SK-N-SH treated with all-trans-retinoic acid at 6 μM for 48 hours (cell line): ENCODE data around the gene ATP6V1C2.

Source experiments
- ATAC-seq: fragments of 200-7000 bp; cut with Tn5 transposase; 3 replicates; pipeline ENCODE4 v1.9.1; 2020; ENCODE audit warnings: mild to moderate bottlenecking, moderate library complexity
- ARNTL ChIP-seq: fragments of 450-650 bp; formaldehyde crosslinking; IDR thresholded peaks from 2 replicates; pipeline ENCODE4 v1.5.0; 2020; ENCODE audit warnings: low read depth, mild to moderate bottlenecking, moderate library complexity, borderline replicate concordance
- BACH2 ChIP-seq: fragments of 250-450 bp; sonication (Bioruptor Pico); IDR thresholded peaks from 2 replicates; pipeline ENCODE4 v1.9.0; 2021; ENCODE audit warnings: mild to moderate bottlenecking, borderline replicate concordance
- CSDC2 ChIP-seq: fragments of 250-450 bp; sonication (Bioruptor Pico); IDR thresholded peaks from 2 replicates; pipeline ENCODE4 v1.5.0; 2020; ENCODE audit warnings: mild to moderate bottlenecking, moderate library complexity
- ESRRG ChIP-seq: fragments of 250-450 bp; sonication (Bioruptor Pico); IDR thresholded peaks from 2 replicates; pipeline ENCODE4 v1.6.1; 2021; ENCODE audit warnings: mild to moderate bottlenecking
- GLIS3 ChIP-seq: fragments of 250-450 bp; sonication (Bioruptor Pico); IDR thresholded peaks from 2 replicates; pipeline ENCODE4 v1.5.0; 2020; ENCODE audit warnings: mild to moderate bottlenecking, moderate library complexity
- ISL1 ChIP-seq: fragments of 250-450 bp; sonication (Bioruptor Pico); IDR thresholded peaks from 2 replicates; pipeline ENCODE4 v2.1.2; 2022; ENCODE audit warnings: mild to moderate bottlenecking, moderate library complexity
- OSR1 ChIP-seq: fragments of 250-450 bp; sonication (Bioruptor Pico); IDR thresholded peaks from 2 replicates; pipeline ENCODE4 v1.8.0; 2022; ENCODE audit warnings: moderate library complexity, mild to moderate bottlenecking, inconsistent platforms
- PPARA ChIP-seq: fragments of 250-450 bp; sonication (Bioruptor Pico); IDR thresholded peaks from 2 replicates; pipeline ENCODE4 v1.5.0; 2020; ENCODE audit warnings: mild to moderate bottlenecking, borderline replicate concordance
- SNAI2 ChIP-seq: fragments of 250-450 bp; sonication (Bioruptor Pico); IDR thresholded peaks from 2 replicates; pipeline ENCODE4 v1.5.0; 2020; ENCODE audit warnings: mild to moderate bottlenecking, moderate library complexity
- TCF4 ChIP-seq: fragments of 250-450 bp; sonication (Bioruptor Pico); IDR thresholded peaks from 2 replicates; pipeline ENCODE4 v1.8.0; 2021; ENCODE audit warnings: mild to moderate bottlenecking, moderate library complexity, borderline replicate concordance
- ZC3H10 ChIP-seq: fragments of 250-450 bp; sonication (Bioruptor Pico); IDR thresholded peaks from 2 replicates; pipeline ENCODE4 v1.5.1; 2021; ENCODE audit warnings: mild to moderate bottlenecking, moderate library complexity
- ZFP3 ChIP-seq: fragments of 250-450 bp; sonication (Bioruptor Pico); IDR thresholded peaks from 2 replicates; pipeline ENCODE4 v1.5.0; 2020; ENCODE audit warnings: mild to moderate bottlenecking, moderate library complexity
- ZNF8 ChIP-seq: fragments of 450-650 bp; formaldehyde crosslinking; IDR thresholded peaks from 2 replicates; pipeline ENCODE4 v1.5.0; 2020; ENCODE audit warnings: mild to moderate bottlenecking, moderate library complexity
- TF ChIP-seq, protein P1 (sequence below): fragments of 250-450 bp; sonication (Bioruptor Pico); IDR thresholded peaks from 2 replicates; pipeline ENCODE4 v1.5.1; 2021; ENCODE audit warnings: mild to moderate bottlenecking, moderate library complexity
- TF ChIP-seq, protein P2 (sequence below): fragments of 250-450 bp; sonication (Bioruptor Pico); IDR thresholded peaks from 2 replicates; pipeline ENCODE4 v1.5.0; 2020; ENCODE audit warnings: mild to moderate bottlenecking, moderate library complexity
- TF ChIP-seq, protein P3 (sequence below): fragments of 250-450 bp; sonication (Bioruptor Pico); IDR thresholded peaks from 2 replicates; pipeline ENCODE4 v1.8.0; 2021; ENCODE audit warnings: low read depth, mild to moderate bottlenecking, moderate library complexity, borderline replicate concordance

Gene ATP6V1C2

DNA sequence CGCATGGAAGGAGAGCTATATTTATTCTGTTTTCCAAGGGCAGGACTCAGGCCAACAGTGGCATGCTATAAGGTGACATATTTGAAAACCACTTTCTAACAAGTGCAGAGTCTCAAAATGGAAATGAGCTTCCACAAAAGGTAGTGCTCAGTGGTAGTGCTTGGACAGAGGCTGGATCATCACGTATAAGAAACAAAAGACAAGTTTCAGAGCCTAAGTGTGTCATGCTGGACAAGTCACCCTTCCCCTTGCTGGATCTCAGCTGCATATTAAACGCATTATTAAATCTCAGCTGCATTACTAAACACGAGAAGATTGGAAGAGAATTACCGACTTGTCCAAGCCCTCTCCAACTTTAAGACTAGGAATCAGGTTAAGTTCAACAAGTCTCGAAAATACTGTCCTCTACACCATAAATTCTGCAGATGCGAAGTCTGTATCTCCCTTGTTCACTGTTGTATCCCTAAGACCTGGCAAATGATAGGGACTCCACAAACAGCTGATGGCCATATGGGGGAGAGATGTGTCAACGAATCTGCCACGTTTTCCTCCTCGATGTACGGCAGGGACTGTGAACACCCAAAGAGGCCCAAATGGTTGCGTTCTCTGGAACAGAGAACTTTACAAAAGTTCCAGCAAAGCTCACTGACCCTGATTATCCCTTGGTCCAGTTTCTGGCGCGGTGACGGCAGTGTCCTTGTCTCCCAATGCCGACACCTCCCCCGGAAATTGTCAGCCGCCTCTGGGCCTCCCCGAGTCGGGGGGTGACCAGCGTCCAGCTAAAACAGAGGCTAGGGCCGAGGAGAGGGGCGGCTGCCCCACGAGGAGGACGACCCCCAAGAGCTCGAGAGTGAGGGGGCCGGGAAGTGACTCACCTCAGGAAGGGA lies 32.3 kb upstream of the ATP6V1C2 start:
- peak; percentile 37 for ATAC-seq
- TF ChIP-seq, protein P1, sequence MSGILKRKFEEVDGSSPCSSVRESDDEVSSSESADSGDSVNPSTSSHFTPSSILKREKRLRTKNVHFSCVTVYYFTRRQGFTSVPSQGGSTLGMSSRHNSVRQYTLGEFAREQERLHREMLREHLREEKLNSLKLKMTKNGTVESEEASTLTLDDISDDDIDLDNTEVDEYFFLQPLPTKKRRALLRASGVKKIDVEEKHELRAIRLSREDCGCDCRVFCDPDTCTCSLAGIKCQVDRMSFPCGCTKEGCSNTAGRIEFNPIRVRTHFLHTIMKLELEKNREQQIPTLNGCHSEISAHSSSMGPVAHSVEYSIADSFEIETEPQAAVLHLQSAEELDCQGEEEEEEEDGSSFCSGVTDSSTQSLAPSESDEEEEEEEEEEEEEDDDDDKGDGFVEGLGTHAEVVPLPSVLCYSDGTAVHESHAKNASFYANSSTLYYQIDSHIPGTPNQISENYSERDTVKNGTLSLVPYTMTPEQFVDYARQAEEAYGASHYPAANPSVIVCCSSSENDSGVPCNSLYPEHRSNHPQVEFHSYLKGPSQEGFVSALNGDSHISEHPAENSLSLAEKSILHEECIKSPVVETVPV (CRISPR knock-in tag): no peak
- TF ChIP-seq GLIS3 (CRISPR knock-in tag): no peak
- TF ChIP-seq ZFP3 (CRISPR knock-in tag): no peak
- TF ChIP-seq ESRRG (CRISPR knock-in tag): no peak
- no peak for TF ChIP-seq BACH2 (CRISPR knock-in tag)
- TF ChIP-seq, all 23 proteins: peak for 0

DNA sequence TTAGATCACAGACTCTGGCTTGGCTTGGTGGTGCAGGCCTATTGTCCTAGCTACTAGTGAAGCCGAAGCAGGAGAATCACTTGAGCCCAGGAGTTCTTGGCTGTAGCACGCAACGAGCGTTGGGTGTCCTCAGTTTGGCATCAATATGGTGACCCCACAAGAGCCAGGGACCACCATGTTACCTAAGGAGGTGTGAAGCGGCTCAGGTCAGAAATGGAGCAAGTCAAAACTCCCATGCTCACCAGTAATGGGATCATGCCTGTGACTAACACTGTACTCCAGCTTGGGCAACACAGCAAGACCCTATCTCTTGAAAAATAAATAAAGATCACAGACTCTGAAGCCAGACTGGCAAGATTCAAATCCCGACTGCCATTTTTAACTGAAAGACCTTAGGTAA lies 29.9 kb upstream of the ATP6V1C2 start:
- no peak for ATAC-seq
- no peak for TF ChIP-seq SNAI2
- TF ChIP-seq ZFP3 (CRISPR knock-in tag): no peak
- TF ChIP-seq TCF4 (CRISPR knock-in tag): no peak
- no peak for TF ChIP-seq OSR1 (CRISPR knock-in tag)
- TF ChIP-seq ZNF8 (CRISPR knock-in tag): no peak
- no peak for TF ChIP-seq PPARA
- no peak for TF ChIP-seq ISL1 (CRISPR knock-in tag)
- TF ChIP-seq CSDC2 (CRISPR knock-in tag): no peak

DNA sequence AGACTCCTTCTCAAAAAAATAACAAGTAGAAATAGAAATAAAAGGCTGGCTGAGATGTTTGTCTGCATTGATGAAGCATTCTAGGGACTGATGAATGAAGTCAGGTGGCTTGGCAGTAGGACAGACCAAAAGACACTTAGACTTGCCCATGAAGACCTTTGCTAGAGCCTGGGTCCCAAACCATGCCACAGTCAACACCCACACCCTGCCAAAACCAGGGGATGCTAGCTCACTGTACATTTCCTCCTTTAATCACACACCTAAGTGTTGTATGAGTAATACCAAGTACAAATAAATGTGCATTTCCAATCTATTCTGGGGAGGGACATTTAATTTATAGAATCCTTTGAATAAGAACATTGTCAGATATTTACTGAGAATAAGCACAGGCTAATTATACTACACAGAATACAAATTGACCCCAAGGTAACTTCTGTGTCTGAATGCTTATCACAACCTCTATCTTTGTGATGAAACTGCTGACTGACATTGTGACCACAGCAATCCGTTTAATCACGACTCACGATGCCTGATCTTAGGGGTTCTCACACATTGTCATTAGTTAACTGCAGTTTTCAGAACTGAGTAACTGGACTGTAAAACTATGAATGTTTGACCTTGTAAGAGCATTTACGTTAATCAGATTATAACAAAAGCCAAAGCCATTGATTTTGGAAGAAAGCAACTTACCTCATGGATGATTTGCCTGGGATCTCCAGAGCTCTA lies 21.2 kb upstream of the ATP6V1C2 start:
- no peak; the same call in 2 of the 3 replicates for ATAC-seq
- TF ChIP-seq GLIS3 (CRISPR knock-in tag) (no peak), ARNTL (CRISPR knock-in tag) (no peak), TCF4 (CRISPR knock-in tag) (no peak), ZC3H10 (CRISPR knock-in tag) (no peak), ZNF8 (CRISPR knock-in tag) (no peak)

DNA sequence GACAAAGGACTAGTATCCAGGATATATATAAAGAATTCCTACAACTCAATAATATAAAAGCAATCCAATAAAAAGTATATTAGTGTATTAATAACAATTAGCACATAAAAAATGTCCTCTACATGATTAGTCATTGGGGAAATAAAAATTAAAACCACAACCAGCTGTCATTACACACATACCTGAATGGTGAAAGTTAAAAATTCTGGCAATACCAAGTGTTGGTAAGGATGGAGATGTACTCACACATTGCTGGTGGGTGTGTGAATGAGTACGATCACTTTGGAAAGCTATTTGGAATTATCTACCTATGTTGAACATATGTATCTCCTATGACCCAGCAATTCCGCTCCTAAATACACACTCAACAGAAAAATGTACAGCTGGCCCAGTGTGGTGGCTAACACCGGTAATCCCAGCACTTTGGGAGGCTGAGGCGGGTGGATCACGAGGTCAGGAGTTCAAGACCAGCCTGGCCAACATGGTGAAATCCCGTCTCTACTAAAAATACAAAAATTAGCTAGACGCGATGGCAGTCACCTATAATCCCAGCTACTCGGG lies 17.3 kb upstream of the ATP6V1C2 start:
- no peak for TF ChIP-seq ARNTL (CRISPR knock-in tag)
- TF ChIP-seq, protein P1 (CRISPR knock-in tag): no peak
- no peak for TF ChIP-seq TCF4 (CRISPR knock-in tag)
- TF ChIP-seq, protein P2, sequence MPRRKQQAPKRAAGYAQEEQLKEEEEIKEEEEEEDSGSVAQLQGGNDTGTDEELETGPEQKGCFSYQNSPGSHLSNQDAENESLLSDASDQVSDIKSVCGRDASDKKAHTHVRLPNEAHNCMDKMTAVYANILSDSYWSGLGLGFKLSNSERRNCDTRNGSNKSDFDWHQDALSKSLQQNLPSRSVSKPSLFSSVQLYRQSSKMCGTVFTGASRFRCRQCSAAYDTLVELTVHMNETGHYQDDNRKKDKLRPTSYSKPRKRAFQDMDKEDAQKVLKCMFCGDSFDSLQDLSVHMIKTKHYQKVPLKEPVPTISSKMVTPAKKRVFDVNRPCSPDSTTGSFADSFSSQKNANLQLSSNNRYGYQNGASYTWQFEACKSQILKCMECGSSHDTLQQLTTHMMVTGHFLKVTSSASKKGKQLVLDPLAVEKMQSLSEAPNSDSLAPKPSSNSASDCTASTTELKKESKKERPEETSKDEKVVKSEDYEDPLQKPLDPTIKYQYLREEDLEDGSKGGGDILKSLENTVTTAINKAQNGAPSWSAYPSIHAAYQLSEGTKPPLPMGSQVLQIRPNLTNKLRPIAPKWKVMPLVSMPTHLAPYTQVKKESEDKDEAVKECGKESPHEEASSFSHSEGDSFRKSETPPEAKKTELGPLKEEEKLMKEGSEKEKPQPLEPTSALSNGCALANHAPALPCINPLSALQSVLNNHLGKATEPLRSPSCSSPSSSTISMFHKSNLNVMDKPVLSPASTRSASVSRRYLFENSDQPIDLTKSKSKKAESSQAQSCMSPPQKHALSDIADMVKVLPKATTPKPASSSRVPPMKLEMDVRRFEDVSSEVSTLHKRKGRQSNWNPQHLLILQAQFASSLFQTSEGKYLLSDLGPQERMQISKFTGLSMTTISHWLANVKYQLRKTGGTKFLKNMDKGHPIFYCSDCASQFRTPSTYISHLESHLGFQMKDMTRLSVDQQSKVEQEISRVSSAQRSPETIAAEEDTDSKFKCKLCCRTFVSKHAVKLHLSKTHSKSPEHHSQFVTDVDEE (CRISPR knock-in tag): no peak
- TF ChIP-seq, protein P3, sequence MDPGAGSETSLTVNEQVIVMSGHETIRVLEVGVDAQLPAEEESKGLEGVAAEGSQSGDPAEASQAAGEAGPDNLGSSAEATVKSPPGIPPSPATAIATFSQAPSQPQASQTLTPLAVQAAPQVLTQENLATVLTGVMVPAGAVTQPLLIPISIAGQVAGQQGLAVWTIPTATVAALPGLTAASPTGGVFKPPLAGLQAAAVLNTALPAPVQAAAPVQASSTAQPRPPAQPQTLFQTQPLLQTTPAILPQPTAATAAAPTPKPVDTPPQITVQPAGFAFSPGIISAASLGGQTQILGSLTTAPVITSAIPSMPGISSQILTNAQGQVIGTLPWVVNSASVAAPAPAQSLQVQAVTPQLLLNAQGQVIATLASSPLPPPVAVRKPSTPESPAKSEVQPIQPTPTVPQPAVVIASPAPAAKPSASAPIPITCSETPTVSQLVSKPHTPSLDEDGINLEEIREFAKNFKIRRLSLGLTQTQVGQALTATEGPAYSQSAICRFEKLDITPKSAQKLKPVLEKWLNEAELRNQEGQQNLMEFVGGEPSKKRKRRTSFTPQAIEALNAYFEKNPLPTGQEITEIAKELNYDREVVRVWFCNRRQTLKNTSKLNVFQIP (CRISPR knock-in tag): no peak
- TF ChIP-seq GLIS3 (CRISPR knock-in tag): no peak
- TF ChIP-seq ESRRG (CRISPR knock-in tag): no peak
- no peak for ATAC-seq
